ENCODE measurements around the gene TIE1.

The TIE1 gene

GRCh38 chr1:43296207-43296606 is 4.6 kb upstream of the TIE1 start:
- Histone ChIP-seq H3K4me3 (ENCODE audit: low read length in 2 of 2) (no peak overlapping the region), H3K36me3 (ENCODE audit: control insufficient read depth in 2 of 2, insufficient read depth in 2 of 2, low read length in 2 of 2) (no peaks in the 10 kb centered on the region), H3K9ac (ENCODE audit: low read length in 2 of 2) (no peak overlapping the region)

DNA sequence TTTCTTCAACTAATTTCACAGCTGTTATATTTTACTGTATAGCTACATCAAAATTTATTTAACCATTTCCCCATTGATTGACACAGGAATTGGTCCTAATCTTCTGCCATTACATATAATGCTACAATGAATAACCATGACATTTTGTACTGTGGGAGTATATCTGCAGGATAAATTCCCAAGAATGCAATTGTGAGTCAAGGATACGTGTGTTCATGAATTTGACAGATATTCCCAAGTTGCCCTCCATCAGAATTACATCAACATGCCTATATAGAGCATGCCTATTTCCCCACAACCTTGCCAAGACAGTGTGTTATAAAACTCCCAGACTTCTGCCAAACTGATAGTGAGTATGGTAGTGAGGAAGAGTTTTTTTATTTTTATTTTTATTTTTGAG is 2.7 kb upstream of the TIE1 start:
- H3K4me1 ChIP-seq (ENCODE audit: control insufficient read depth, insufficient read depth, low read length), result peaks cover 9% of the 10 kb centered on the region
- H3K27ac ChIP-seq (ENCODE audit: low read length), result no peak overlapping the region
- H3K36me3 ChIP-seq (ENCODE audit: control insufficient read depth in 2 of 2, insufficient read depth in 2 of 2, low read length in 2 of 2), result no peaks in the 10 kb centered on the region
- H3K9me3 ChIP-seq (ENCODE audit: control insufficient read depth in 2 of 2, low read length in 2 of 2), result no peaks in the 10 kb centered on the region
- H3K27me3 ChIP-seq (ENCODE audit: control insufficient read depth in 1 of 2, insufficient read depth in 2 of 2, low read length in 2 of 2), result no peaks in the 10 kb centered on the region
- H3K4me3 ChIP-seq (ENCODE audit: low read length in 2 of 2), result no peak overlapping the region
- no peak overlapping the region for H3K9ac ChIP-seq (ENCODE audit: low read length in 2 of 2)

More at GRCh38 chr1:43296207-43296606, 4.6 kb upstream of the TIE1 start:
- H3K27me3 ChIP-seq (ENCODE audit: control insufficient read depth in 1 of 2, insufficient read depth in 2 of 2, low read length in 2 of 2), result no peaks in the 10 kb centered on the region
- H3K9me3 ChIP-seq (ENCODE audit: control insufficient read depth in 2 of 2, low read length in 2 of 2), result no peaks in the 10 kb centered on the region
- H3K27ac ChIP-seq (ENCODE audit: low read length), result no peak overlapping the region
- H3K4me1 ChIP-seq (ENCODE audit: control insufficient read depth, insufficient read depth, low read length), result peaks cover 9% of the 10 kb centered on the region

GRCh38 chr1:43299101-43299500 is 1.7 kb upstream of the TIE1 start:
- H3K27ac ChIP-seq (ENCODE audit: low read length), result no peak overlapping the region
- H3K4me3 ChIP-seq (ENCODE audit: low read length in 2 of 2), result no peak overlapping the region
- H3K4me1 ChIP-seq (ENCODE audit: control insufficient read depth, insufficient read depth, low read length), result peaks cover 9% of the 10 kb centered on the region

DNA sequence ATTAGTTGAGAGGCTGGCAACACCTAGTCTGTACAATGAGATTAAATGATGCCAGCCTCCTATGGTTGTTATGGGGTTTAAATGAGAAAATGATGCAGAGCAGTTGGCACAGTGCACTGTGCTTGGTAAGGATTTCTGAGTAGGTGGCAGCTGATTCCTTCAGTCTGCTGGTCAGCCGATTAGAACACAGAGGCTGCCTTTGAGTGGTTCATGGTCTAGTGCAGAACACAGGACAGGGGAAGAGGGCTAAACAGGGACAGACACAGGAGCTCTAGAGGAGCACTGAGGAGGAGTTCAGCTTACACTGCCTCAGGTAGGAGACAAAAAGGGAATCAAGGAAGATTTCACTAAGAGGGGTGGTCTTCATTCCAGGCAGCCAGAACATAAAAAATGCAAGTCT is 1.4 kb downstream of the TIE1 start:
- Histone ChIP-seq H3K9me3 (ENCODE audit: control insufficient read depth in 2 of 2, low read length in 2 of 2) (no peaks in the 10 kb centered on the region), H3K9ac (ENCODE audit: low read length in 2 of 2) (no peak overlapping the region), H3K36me3 (ENCODE audit: control insufficient read depth in 2 of 2, insufficient read depth in 2 of 2, low read length in 2 of 2) (no peaks in the 10 kb centered on the region), H3K27me3 (ENCODE audit: control insufficient read depth in 1 of 2, insufficient read depth in 2 of 2, low read length in 2 of 2) (no peaks in the 10 kb centered on the region), H3K4me3 (ENCODE audit: low read length in 2 of 2) (no peak overlapping the region), H3K4me1 (ENCODE audit: control insufficient read depth, insufficient read depth, low read length) (no peaks in the 10 kb centered on the region), H3K27ac (ENCODE audit: low read length) (no peak overlapping the region)

More at GRCh38 chr1:43299101-43299500, 1.7 kb upstream of the TIE1 start:
- H3K36me3 ChIP-seq (ENCODE audit: control insufficient read depth in 2 of 2, insufficient read depth in 2 of 2, low read length in 2 of 2), result no peaks in the 10 kb centered on the region
- H3K27me3 ChIP-seq (ENCODE audit: control insufficient read depth in 1 of 2, insufficient read depth in 2 of 2, low read length in 2 of 2), result no peaks in the 10 kb centered on the region
- no peak overlapping the region for H3K9ac ChIP-seq (ENCODE audit: low read length in 2 of 2)
- H3K9me3 ChIP-seq (ENCODE audit: control insufficient read depth in 2 of 2, low read length in 2 of 2), result no peaks in the 10 kb centered on the region

DNA sequence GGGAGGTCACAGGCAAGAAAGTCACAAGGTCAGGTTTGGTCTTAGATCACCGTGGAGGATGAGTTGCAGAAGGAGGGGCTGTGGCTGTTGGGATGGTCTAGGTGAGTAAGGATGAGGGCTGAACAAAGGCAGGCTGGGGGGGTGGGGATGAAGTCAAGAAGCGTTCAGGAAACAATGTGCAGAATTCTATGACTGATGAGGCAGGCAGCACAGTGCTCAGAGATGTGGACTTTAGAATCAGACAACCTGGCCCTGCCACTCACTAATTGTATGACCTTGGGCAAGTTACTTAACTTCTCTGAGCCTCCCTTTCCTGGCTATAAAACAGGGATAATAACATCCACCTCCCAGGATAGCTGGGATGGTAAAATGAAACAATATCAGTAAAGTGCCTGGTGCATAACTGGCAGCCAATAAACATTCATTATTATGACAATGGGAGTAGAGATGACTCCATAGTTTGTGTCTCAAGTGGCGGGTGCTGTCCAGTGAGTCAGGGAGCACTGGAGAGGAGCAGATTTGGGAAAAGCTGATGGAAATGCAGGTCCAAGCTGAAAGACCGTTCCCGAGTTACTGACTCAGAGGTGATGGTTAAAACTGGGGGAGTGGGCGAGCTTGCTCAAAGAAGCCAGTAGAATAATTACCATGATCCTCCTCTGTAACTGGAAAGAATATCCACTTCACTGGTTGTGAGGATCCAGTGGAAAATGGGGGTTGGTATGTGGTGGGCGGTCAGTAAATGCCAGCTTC is 2.1 kb downstream of the TIE1 start:
- Histone ChIP-seq H3K27ac (ENCODE audit: low read length) (no peak overlapping the region), H3K27me3 (ENCODE audit: control insufficient read depth in 1 of 2, insufficient read depth in 2 of 2, low read length in 2 of 2) (no peaks in the 10 kb centered on the region), H3K36me3 (ENCODE audit: control insufficient read depth in 2 of 2, insufficient read depth in 2 of 2, low read length in 2 of 2) (no peaks in the 10 kb centered on the region), H3K9me3 (ENCODE audit: control insufficient read depth in 2 of 2, low read length in 2 of 2) (no peaks in the 10 kb centered on the region), H3K9ac (ENCODE audit: low read length in 2 of 2) (no peak overlapping the region), H3K4me3 (ENCODE audit: low read length in 2 of 2) (no peak overlapping the region), H3K4me1 (ENCODE audit: control insufficient read depth, insufficient read depth, low read length) (no peaks in the 10 kb centered on the region)

GRCh38 chr1:43303471-43304313 is 2.9 kb downstream of the TIE1 start:
- no peaks in the 10 kb centered on the region for H3K4me1 ChIP-seq (ENCODE audit: control insufficient read depth, insufficient read depth, low read length)
- H3K4me3 ChIP-seq (ENCODE audit: low read length in 2 of 2), result peak overlapping the region in 1 of 2 donors; percentile 15

GRCh38 chr1:43304314-43304681 is 3.5 kb downstream of the TIE1 start:
- no peaks in the 10 kb centered on the region for H3K9me3 ChIP-seq (ENCODE audit: control insufficient read depth in 2 of 2, low read length in 2 of 2)
- no peaks in the 10 kb centered on the region for H3K36me3 ChIP-seq (ENCODE audit: control insufficient read depth in 2 of 2, insufficient read depth in 2 of 2, low read length in 2 of 2)
- no peak overlapping the region for H3K27ac ChIP-seq (ENCODE audit: low read length)
- H3K9ac ChIP-seq (ENCODE audit: low read length in 2 of 2), result no peak overlapping the region
- no peak overlapping the region for H3K4me3 ChIP-seq (ENCODE audit: low read length in 2 of 2)
- H3K27me3 ChIP-seq (ENCODE audit: control insufficient read depth in 1 of 2, insufficient read depth in 2 of 2, low read length in 2 of 2), result no peaks in the 10 kb centered on the region
- no peaks in the 10 kb centered on the region for H3K4me1 ChIP-seq (ENCODE audit: control insufficient read depth, insufficient read depth, low read length)

More at GRCh38 chr1:43303471-43304313, 2.9 kb downstream of the TIE1 start:
- no peaks in the 10 kb centered on the region for H3K27me3 ChIP-seq (ENCODE audit: control insufficient read depth in 1 of 2, insufficient read depth in 2 of 2, low read length in 2 of 2)
- H3K9ac ChIP-seq (ENCODE audit: low read length in 2 of 2), result no peak overlapping the region
- no peak overlapping the region for H3K27ac ChIP-seq (ENCODE audit: low read length)
- no peaks in the 10 kb centered on the region for H3K9me3 ChIP-seq (ENCODE audit: control insufficient read depth in 2 of 2, low read length in 2 of 2)
- no peaks in the 10 kb centered on the region for H3K36me3 ChIP-seq (ENCODE audit: control insufficient read depth in 2 of 2, insufficient read depth in 2 of 2, low read length in 2 of 2)

- Histone ChIP-seq H3K9ac (ENCODE audit: low read length in 2 of 2) (no peak overlapping the region), H3K4me3 (ENCODE audit: low read length in 2 of 2) (no peak overlapping the region), H3K27me3 (ENCODE audit: control insufficient read depth in 1 of 2, insufficient read depth in 2 of 2, low read length in 2 of 2) (no peaks in the 10 kb centered on the region), H3K36me3 (ENCODE audit: control insufficient read depth in 2 of 2, insufficient read depth in 2 of 2, low read length in 2 of 2) (no peaks in the 10 kb centered on the region), H3K4me1 (ENCODE audit: control insufficient read depth, insufficient read depth, low read length) (no peaks in the 10 kb centered on the region), H3K27ac (ENCODE audit: low read length) (no peak overlapping the region), H3K9me3 (ENCODE audit: control insufficient read depth in 2 of 2, low read length in 2 of 2) (no peaks in the 10 kb centered on the region)
These were observed 4.1 kb downstream of the TIE1 start for GRCh38 chr1:43304771-43305300.

DNA sequence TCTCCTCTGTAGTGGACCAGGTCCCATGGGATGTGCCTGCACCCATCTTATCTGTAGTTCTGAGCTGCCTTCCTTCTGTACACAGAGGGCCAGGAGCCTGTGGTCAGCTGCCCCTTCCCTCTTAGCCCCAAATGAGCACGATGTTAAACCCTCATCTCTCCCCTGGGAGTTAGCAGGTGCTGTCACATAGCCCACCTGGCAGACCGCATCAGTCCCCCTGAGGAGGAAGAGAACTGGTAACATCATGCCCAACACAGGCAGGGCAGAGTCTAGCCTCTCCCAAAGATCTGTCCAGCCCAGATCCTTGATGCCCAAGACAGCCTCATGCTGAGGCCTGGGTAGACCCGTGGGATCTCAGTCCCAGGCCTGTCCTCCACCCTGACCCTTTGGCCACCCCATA is 4.7 kb downstream of the TIE1 start:
- Histone ChIP-seq H3K27me3 (ENCODE audit: control insufficient read depth in 1 of 2, insufficient read depth in 2 of 2, low read length in 2 of 2) (no peaks in the 10 kb centered on the region), H3K9ac (ENCODE audit: low read length in 2 of 2) (no peak overlapping the region), H3K4me1 (ENCODE audit: control insufficient read depth, insufficient read depth, low read length) (no peaks in the 10 kb centered on the region), H3K9me3 (ENCODE audit: control insufficient read depth in 2 of 2, low read length in 2 of 2) (no peaks in the 10 kb centered on the region), H3K4me3 (ENCODE audit: low read length in 2 of 2) (no peak overlapping the region), H3K27ac (ENCODE audit: low read length) (no peak overlapping the region), H3K36me3 (ENCODE audit: control insufficient read depth in 2 of 2, insufficient read depth in 2 of 2, low read length in 2 of 2) (no peaks in the 10 kb centered on the region)

GRCh38 chr1:43305926-43306687 is 5.3 kb downstream of the TIE1 start:
- Histone ChIP-seq H3K4me1 (ENCODE audit: control insufficient read depth, insufficient read depth, low read length) (no peaks in the 10 kb centered on the region), H3K27me3 (ENCODE audit: control insufficient read depth in 1 of 2, insufficient read depth in 2 of 2, low read length in 2 of 2) (no peaks in the 10 kb centered on the region), H3K36me3 (ENCODE audit: control insufficient read depth in 2 of 2, insufficient read depth in 2 of 2, low read length in 2 of 2) (no peaks in the 10 kb centered on the region), H3K27ac (ENCODE audit: low read length) (no peak overlapping the region), H3K9ac (ENCODE audit: low read length in 2 of 2) (no peak overlapping the region), H3K4me3 (ENCODE audit: low read length in 2 of 2) (no peak overlapping the region), H3K9me3 (ENCODE audit: control insufficient read depth in 2 of 2, low read length in 2 of 2) (no peaks in the 10 kb centered on the region)
